Esophagus muscularis mucosa (tissue), 3 donors: ENCODE results near the gene C1QTNF5.

Source experiments
- POLR2A ChIP-seq: fragments of 450-650 bp; IDR thresholded peaks from one replicate; pipeline ENCODE4 v1.6.1; 2017; ENCODE audit warnings: antibody characterized with exemption, moderate library complexity, mild to moderate bottlenecking, low read depth
- POLR2AphosphoS5 ChIP-seq, 2 donors: sonication (generic); formaldehyde crosslinking; IDR thresholded peaks; one replicate each; pipeline ENCODE4 v1.6.1; 2017; ENCODE audit warnings: antibody characterized with exemption in 2 of 2
- TF ChIP-seq, protein P1 (sequence below), 3 experiments: fragments of 200-600 bp in 2 of 3; fragments of 450-650 bp in 1 of 3; sonication (generic) in 2 of 3; IDR thresholded peaks; one replicate each; pipeline ENCODE4 v1.5.1; 2017 to 2019; ENCODE audit warnings: antibody characterized with exemption in 3 of 3, mild to moderate bottlenecking in 2 of 3, moderate library complexity in 1 of 3

DNA sequence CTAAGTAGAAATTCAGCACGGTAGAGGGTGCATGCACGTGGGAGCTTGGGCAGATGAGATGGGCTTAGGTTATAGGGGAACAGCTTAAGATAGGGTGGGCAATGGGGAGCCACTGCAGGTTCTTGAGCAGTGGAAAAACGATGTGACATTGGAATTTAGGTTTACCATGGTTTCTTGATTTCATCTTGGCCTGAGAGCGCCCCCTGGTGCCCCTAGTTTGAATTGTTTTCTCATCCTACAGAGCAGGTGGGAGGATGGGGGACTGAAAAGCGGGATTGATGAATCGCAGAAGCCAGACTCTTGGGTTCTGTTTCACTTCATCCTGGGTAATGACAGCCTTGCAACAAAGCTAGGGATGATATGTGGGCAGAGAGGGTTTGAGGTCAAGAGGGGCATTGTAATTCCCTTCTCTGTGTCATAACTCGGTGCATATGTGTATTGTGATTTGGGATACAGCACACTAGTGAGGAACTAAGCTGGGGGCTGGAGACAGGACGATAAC, 17.1 kb downstream of the C1QTNF5 start:
- TF ChIP-seq POLR2A: no peak
- TF ChIP-seq, protein P1, sequence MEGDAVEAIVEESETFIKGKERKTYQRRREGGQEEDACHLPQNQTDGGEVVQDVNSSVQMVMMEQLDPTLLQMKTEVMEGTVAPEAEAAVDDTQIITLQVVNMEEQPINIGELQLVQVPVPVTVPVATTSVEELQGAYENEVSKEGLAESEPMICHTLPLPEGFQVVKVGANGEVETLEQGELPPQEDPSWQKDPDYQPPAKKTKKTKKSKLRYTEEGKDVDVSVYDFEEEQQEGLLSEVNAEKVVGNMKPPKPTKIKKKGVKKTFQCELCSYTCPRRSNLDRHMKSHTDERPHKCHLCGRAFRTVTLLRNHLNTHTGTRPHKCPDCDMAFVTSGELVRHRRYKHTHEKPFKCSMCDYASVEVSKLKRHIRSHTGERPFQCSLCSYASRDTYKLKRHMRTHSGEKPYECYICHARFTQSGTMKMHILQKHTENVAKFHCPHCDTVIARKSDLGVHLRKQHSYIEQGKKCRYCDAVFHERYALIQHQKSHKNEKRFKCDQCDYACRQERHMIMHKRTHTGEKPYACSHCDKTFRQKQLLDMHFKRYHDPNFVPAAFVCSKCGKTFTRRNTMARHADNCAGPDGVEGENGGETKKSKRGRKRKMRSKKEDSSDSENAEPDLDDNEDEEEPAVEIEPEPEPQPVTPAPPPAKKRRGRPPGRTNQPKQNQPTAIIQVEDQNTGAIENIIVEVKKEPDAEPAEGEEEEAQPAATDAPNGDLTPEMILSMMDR (IDR thresholded peaks at IDR 0.05): peak; percentile 82 to 88 (median 87)
- peak; percentile 50 to 63 for TF ChIP-seq POLR2AphosphoS5 (IDR thresholded peaks at IDR 0.05)
